ENCODE results near the gene SDHD. TPM values are rescaled to one million over a fixed set of nuclear protein-coding genes. Genes with fewer than 3 reads are reported as not detected.

The SDHD gene
- total and polyA plus RNA-seq, 2 experiments from 2014 or later, result 151 to 158 TPM

GRCh38 chr11:112050721-112051120 lies 36.0 kb upstream of the SDHD start:
- Histone ChIP-seq H3K27me3 (no peaks in the 10 kb centered on the region), H3K79me2 (no peaks in the 10 kb centered on the region), H3K27ac (no peak overlapping the region), H3K4me2 (no peak overlapping the region), H3K36me3 (replicated peaks; ENCODE audit: insufficient read depth, low read depth) (no peaks in the 10 kb centered on the region), H3K9me3 (ENCODE audit: low read depth) (no peaks in the 10 kb centered on the region), H3K4me1 (ENCODE audit: insufficient read depth) (no peaks in the 10 kb centered on the region), H3K9me2 (replicated peaks; ENCODE audit: insufficient read depth) (no peaks in the 10 kb centered on the region), H2AFZ (no peak overlapping the region), H3K4me3 (no peak overlapping the region), H4K20me1 (ENCODE audit: insufficient read depth, poor library complexity, severe bottlenecking) (no peaks in the 10 kb centered on the region)
- 100% methylated on average over 3 of the region's 3 CpGs for WGBS (ENCODE audit: low lambda C conversion rate, missing lambda C conversion rate)
- TF ChIP-seq EZH2phosphoT487 (IDR thresholded peaks at IDR 0.05; ENCODE audit: low read depth, severe bottlenecking, unreplicated experiment), result no peak
- TF ChIP-seq EZH2 (IDR thresholded peaks at IDR 0.05; ENCODE audit: borderline replicate concordance), result no peak
- TF ChIP-seq CTCF (IDR thresholded peaks at IDR 0.05; ENCODE audit: poor library complexity), result no peak
- no peak for DNase-seq (ENCODE audit: low spot score)

DNA sequence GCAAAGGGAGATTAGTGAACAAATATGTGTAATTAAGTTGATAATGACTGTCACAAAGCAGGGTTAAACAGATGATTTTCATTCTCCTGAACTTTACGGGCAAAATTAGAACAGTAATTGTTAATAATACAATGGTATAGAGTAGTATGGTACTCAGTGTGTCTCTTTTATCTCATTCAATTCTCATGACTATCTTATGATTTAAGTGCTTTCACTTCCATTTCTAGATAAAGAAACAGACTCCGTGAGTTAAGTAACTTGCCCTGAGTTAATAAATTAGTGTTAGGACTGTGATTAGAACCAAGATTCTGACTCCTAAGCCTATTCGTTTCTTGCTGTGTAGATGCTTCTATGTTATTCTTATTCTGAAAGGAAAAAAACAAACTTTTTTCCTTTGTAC lies 34.9 kb upstream of the SDHD start:
- H3K36me3 ChIP-seq (replicated peaks; ENCODE audit: insufficient read depth, low read depth), result no peaks in the 10 kb centered on the region
- H3K9me2 ChIP-seq (replicated peaks; ENCODE audit: insufficient read depth), result no peaks in the 10 kb centered on the region
- no peak overlapping the region for H3K4me2 ChIP-seq
- H3K27me3 ChIP-seq, result no peaks in the 10 kb centered on the region
- H3K4me3 ChIP-seq, result no peak overlapping the region
- H2AFZ ChIP-seq, result no peak overlapping the region
- H3K27ac ChIP-seq, result no peak overlapping the region
- H4K20me1 ChIP-seq (ENCODE audit: insufficient read depth, poor library complexity, severe bottlenecking), result no peaks in the 10 kb centered on the region
- TF ChIP-seq EZH2phosphoT487 (IDR thresholded peaks at IDR 0.05; ENCODE audit: low read depth, severe bottlenecking, unreplicated experiment) (no peak), EZH2 (IDR thresholded peaks at IDR 0.05; ENCODE audit: borderline replicate concordance) (no peak), CTCF (IDR thresholded peaks at IDR 0.05; ENCODE audit: poor library complexity) (no peak)
- no peaks in the 10 kb centered on the region for H3K79me2 ChIP-seq
- no peaks in the 10 kb centered on the region for H3K9me3 ChIP-seq (ENCODE audit: low read depth)
- H3K4me1 ChIP-seq (ENCODE audit: insufficient read depth), result no peaks in the 10 kb centered on the region
- DNase-seq (ENCODE audit: low spot score), result no peak
- WGBS (ENCODE audit: low lambda C conversion rate, missing lambda C conversion rate), result 95% methylated on average over 3 of the region's 3 CpGs

GRCh38 chr11:112057170-112057569 lies 29.5 kb upstream of the SDHD start:
- Histone ChIP-seq H3K79me2 (no peaks in the 10 kb centered on the region), H3K4me2 (no peak overlapping the region), H3K27ac (no peak overlapping the region), H3K9me2 (replicated peaks; ENCODE audit: insufficient read depth) (no peaks in the 10 kb centered on the region), H3K4me3 (no peak overlapping the region), H4K20me1 (ENCODE audit: insufficient read depth, poor library complexity, severe bottlenecking) (no peaks in the 10 kb centered on the region), H3K9me3 (ENCODE audit: low read depth) (no peaks in the 10 kb centered on the region), H2AFZ (no peak overlapping the region), H3K4me1 (ENCODE audit: insufficient read depth) (no peaks in the 10 kb centered on the region), H3K27me3 (no peaks in the 10 kb centered on the region), H3K36me3 (replicated peaks; ENCODE audit: insufficient read depth, low read depth) (no peaks in the 10 kb centered on the region)
- 86% methylated on average over 4 of the region's 4 CpGs for WGBS (ENCODE audit: low lambda C conversion rate, missing lambda C conversion rate)
- no peak for DNase-seq (ENCODE audit: low spot score)
- TF ChIP-seq EZH2 (IDR thresholded peaks at IDR 0.05; ENCODE audit: borderline replicate concordance) (no peak), EZH2phosphoT487 (IDR thresholded peaks at IDR 0.05; ENCODE audit: low read depth, severe bottlenecking, unreplicated experiment) (no peak), CTCF (IDR thresholded peaks at IDR 0.05; ENCODE audit: poor library complexity) (no peak)

DNA sequence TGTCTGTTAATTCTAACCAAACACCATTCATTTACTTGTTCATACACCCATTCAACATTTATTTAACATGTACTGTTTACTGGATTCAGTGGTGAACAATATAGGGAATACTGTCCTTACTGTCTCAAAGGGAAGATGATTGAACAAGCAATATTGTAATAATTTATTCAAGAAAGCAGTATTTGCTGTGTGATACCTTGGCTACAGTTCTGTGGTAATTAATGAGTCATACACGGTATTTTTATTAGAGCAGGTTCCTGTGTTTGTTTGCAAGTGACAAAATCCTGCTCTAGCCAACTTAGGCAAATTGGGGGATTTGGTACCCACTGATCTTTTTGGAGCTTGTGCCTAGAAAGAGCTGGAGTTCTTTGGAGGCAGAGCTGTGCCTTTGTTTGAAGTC lies 28.6 kb upstream of the SDHD start:
- Histone ChIP-seq H3K9me3 (ENCODE audit: low read depth) (no peaks in the 10 kb centered on the region), H2AFZ (no peak overlapping the region), H3K4me3 (no peak overlapping the region), H3K27me3 (no peaks in the 10 kb centered on the region), H3K4me1 (ENCODE audit: insufficient read depth) (no peaks in the 10 kb centered on the region), H3K79me2 (no peaks in the 10 kb centered on the region), H3K36me3 (replicated peaks; ENCODE audit: insufficient read depth, low read depth) (no peaks in the 10 kb centered on the region), H3K27ac (no peak overlapping the region), H4K20me1 (ENCODE audit: insufficient read depth, poor library complexity, severe bottlenecking) (no peaks in the 10 kb centered on the region), H3K9me2 (replicated peaks; ENCODE audit: insufficient read depth) (no peaks in the 10 kb centered on the region), H3K4me2 (no peak overlapping the region)
- TF ChIP-seq EZH2phosphoT487 (IDR thresholded peaks at IDR 0.05; ENCODE audit: low read depth, severe bottlenecking, unreplicated experiment), result no peak
- TF ChIP-seq CTCF (IDR thresholded peaks at IDR 0.05; ENCODE audit: poor library complexity), result no peak
- TF ChIP-seq EZH2 (IDR thresholded peaks at IDR 0.05; ENCODE audit: borderline replicate concordance), result no peak
- no peak for DNase-seq (ENCODE audit: low spot score)
- WGBS (ENCODE audit: low lambda C conversion rate, missing lambda C conversion rate), result 95% methylated on average over 1 of the region's 1 CpG

Measured in hepatocyte (in vitro differentiated cells).